ENCODE measurements around the gene PHLDA3. TPM values are rescaled to one million over a fixed set of nuclear protein-coding genes. Genes with fewer than 3 reads are reported as not detected.

Gene PHLDA3
- total RNA-seq, 4 donors from 2014 or later: 17.2 to 33.3 (median 21.6) TPM

- Histone ChIP-seq H3K4me3 (replicated peaks in 1 of 3) (no peak overlapping the region), H3K4me1 (peaks cover 15 to 64% of the 10 kb centered on the region in 2 donors), H3K27ac (peak overlapping the region in 2 of 3 donors; percentile 21 to 38), H3K9me3 (no peaks in the 10 kb centered on the region), H3K27me3 (no peaks in the 10 kb centered on the region), H3K36me3 (peaks cover 18 to 29% of the 10 kb centered on the region in 2 donors)
- DNase-seq: no peak
- intact Hi-C loops (cut with DNase I): no loop called here
- WGBS, 2 donors: 77 to 81% methylated on average over 2 of the region's 2 CpGs
- TF ChIP-seq POLR2A (IDR thresholded peaks at IDR 0.05): no peak
- TF ChIP-seq CTCF (IDR thresholded peaks at IDR 0.05): no peak
Observed at GRCh38 chr1:201487742-201488141, 18.8 kb upstream of the PHLDA3 start.

DNA sequence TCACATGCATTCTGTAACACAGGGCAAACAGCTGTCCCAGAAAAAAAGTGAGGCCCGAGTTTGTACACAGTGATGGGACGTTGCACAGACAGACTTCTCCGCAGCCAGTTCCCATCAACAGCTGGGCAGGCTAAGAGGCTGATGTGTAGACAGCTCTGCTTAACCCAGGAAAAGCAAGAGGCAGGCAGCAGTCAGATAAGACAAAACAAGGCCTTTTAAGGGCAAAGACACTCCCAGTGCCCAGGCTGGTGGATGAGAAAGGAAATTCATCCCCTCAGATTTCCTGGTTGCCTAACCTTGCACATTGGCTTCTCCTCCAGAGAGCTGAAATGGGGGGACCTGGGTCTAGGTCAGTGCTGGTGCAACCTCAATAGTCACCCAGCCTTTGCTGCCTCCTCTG, 17.2 kb upstream of the PHLDA3 start:
- 68 to 77% methylated on average over 3 of the region's 3 CpGs for WGBS, 2 donors
- TF ChIP-seq POLR2A (IDR thresholded peaks at IDR 0.05) (no peak), CTCF (IDR thresholded peaks at IDR 0.05) (no peak)
- Histone ChIP-seq H3K27ac (peak overlapping the region in 2 of 3 donors; percentile 17 to 61), H3K36me3 (peaks cover 18 to 29% of the 10 kb centered on the region in 2 donors), H3K4me1 (peaks cover 20 to 64% of the 10 kb centered on the region in 2 donors), H3K27me3 (no peaks in the 10 kb centered on the region), H3K4me3 (replicated peaks in 1 of 3) (no peak overlapping the region), H3K9me3 (no peaks in the 10 kb centered on the region)
- intact Hi-C loops (cut with DNase I): no loop called here
- no peak for DNase-seq

GRCh38 chr1:201485184-201485774, 16.3 kb upstream of the PHLDA3 start:
- no peaks in the 10 kb centered on the region for H3K27me3 ChIP-seq
- H3K27ac ChIP-seq: peak overlapping the region in 1 of 3 donors; percentile 61

DNA sequence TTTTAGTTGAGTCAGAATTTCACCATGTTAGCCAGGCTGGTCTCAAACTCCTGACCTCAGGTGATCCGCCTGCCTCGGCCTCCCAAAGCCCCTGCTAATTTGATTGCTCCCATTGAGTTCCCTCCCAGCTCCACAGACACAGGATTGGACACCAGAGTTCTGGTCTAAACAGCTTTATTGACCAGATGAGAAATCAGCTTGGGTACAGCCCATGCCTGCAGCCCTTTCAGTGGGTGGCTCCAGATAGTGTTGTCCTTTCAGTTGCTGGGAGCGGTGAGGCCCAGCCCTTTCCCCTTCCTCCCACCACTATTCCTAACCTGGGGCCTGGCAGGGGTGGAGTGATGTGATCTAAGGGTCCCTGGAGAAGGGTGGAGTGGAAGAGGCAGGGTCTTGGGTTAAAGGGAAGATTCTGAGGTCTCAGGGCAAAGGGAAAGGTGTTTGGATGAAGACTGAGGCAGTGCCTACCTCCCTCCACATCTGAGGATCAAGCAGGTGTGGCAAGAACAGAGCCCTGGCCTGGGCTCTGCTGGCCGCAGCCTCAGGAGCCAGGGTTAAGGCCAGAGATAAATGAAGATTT, 14.5 kb upstream of the PHLDA3 start:
- Histone ChIP-seq H3K36me3 (peaks cover 18 to 22% of the 10 kb centered on the region in 2 donors), H3K27me3 (no peaks in the 10 kb centered on the region), H3K4me3 (replicated peaks in 1 of 3) (no peak overlapping the region), H3K27ac (peak overlapping the region in 2 of 3 donors; percentile 64 to 66), H3K9me3 (no peaks in the 10 kb centered on the region), H3K4me1 (peaks cover 17 to 49% of the 10 kb centered on the region in 2 donors)
- TF ChIP-seq CTCF (IDR thresholded peaks at IDR 0.05): no peak
- TF ChIP-seq POLR2A (IDR thresholded peaks at IDR 0.05): no peak
- intact Hi-C loops (cut with DNase I): loop anchor here (5.0 kb wide), 1 partner anchor 36 kb away; no protein-coding TSS in a partner anchor
- DNase-seq: no peak
- 95 to 100% methylated on average over 4 of the region's 4 CpGs for WGBS, 2 donors

More at GRCh38 chr1:201485184-201485774, 16.3 kb upstream of the PHLDA3 start:
- no peaks in the 10 kb centered on the region for H3K9me3 ChIP-seq
- TF ChIP-seq CTCF (IDR thresholded peaks at IDR 0.05): no peak
- no peak overlapping the region for H3K4me3 ChIP-seq (replicated peaks in 1 of 3)
- peaks cover 25 to 63% of the 10 kb centered on the region in 2 donors for H3K4me1 ChIP-seq
- intact Hi-C loops (cut with DNase I): no loop called here
- 89 to 91% methylated on average over 2 to 4 of the region's 4 CpGs for whole genome bisulfite sequencing, 2 donors
- DNase-seq: no peak
- H3K36me3 ChIP-seq: peaks cover 18 to 29% of the 10 kb centered on the region in 2 donors

DNA sequence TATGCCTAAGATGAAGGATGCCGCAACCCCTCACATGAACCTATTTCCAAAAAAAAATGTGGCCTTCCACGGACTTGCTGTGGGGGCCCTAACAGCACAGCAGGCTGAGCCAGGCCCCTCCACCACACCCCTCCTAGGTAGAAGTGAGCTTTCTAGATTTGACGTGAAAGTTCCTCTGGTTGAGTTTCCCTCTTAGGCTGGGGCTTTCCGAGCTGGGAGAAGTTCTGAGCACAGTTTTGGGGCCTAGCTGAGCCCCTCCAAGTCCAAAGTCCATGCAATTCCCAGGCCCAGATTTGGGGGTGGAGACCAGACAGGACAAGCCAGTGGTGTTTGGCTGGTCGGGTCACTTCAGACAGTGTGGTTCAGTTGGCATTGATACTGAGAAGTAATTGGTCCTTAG, 13.8 kb upstream of the PHLDA3 start:
- peaks cover 17 to 45% of the 10 kb centered on the region in 2 donors for H3K4me1 ChIP-seq
- no peak for DNase-seq

More for the DNA sequence above, 13.8 kb upstream of the PHLDA3 start:
- Histone ChIP-seq H3K9me3 (no peaks in the 10 kb centered on the region), H3K36me3 (peaks cover 17 to 18% of the 10 kb centered on the region in 2 donors), H3K4me3 (replicated peaks in 1 of 3) (no peak overlapping the region), H3K27me3 (no peaks in the 10 kb centered on the region), H3K27ac (peak overlapping the region; percentile 16 to 66 (median 64))
- intact Hi-C loops (cut with DNase I): loop anchor here (1.0 to 5.0 kb wide), 2 partner anchors 30 to 35 kb away; no protein-coding TSS in a partner anchor
- TF ChIP-seq POLR2A (IDR thresholded peaks at IDR 0.05) (no peak), CTCF (IDR thresholded peaks at IDR 0.05) (no peak)
- 72 to 74% methylated on average over 4 to 5 of the region's 5 CpGs for WGBS, 2 donors
